GM12873 (cell line): ENCODE results near the gene MRTFB.

Experiments
- TF ChIP-seq, protein P1 (sequence below): IDR thresholded peaks from 2 replicates; pipeline ENCODE4 v1.5.1; 2012; ENCODE audit warnings: low read depth, mild to moderate bottlenecking, moderate library complexity, low read length, control low read depth; ENCODE audit not compliant: insufficient read depth; ENCODE audit errors: missing control alignments

MRTFB gene

DNA sequence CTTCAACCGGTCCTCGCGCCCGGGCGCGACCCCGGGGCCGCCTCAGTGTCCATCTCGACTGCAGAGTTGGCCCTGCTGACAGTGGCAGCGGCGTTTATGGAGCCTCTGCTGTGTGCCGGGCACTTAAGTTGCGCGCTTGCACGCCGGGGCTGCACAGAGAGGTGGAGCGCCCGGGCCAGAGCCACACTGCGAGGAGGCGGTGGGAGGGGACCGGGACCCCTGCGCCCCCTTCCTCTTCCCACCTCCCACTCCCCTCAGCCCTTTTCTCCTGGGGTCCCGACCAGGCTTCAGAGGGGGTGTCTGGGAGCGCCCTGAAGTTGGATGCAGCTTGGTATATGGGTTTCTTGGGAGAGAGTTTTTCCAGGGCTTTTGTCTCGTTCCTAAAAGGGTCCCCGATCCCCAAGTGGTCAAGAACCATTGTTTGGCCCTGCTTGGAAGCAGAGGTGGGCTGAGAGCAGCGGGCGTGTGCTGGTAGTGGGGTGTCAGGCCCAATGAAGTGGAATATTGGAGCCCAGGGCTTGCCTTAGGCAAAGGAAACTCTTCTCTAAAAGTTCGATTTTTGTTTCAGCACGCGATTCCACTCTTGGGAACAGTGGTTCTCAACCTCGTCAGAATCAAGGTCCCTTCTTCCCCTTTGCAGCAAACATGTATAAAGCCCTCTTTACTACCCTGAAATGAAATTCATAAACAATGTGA lies 605 bp downstream of the MRTFB start:
- TF ChIP-seq, protein P1, sequence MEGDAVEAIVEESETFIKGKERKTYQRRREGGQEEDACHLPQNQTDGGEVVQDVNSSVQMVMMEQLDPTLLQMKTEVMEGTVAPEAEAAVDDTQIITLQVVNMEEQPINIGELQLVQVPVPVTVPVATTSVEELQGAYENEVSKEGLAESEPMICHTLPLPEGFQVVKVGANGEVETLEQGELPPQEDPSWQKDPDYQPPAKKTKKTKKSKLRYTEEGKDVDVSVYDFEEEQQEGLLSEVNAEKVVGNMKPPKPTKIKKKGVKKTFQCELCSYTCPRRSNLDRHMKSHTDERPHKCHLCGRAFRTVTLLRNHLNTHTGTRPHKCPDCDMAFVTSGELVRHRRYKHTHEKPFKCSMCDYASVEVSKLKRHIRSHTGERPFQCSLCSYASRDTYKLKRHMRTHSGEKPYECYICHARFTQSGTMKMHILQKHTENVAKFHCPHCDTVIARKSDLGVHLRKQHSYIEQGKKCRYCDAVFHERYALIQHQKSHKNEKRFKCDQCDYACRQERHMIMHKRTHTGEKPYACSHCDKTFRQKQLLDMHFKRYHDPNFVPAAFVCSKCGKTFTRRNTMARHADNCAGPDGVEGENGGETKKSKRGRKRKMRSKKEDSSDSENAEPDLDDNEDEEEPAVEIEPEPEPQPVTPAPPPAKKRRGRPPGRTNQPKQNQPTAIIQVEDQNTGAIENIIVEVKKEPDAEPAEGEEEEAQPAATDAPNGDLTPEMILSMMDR = no peak

DNA sequence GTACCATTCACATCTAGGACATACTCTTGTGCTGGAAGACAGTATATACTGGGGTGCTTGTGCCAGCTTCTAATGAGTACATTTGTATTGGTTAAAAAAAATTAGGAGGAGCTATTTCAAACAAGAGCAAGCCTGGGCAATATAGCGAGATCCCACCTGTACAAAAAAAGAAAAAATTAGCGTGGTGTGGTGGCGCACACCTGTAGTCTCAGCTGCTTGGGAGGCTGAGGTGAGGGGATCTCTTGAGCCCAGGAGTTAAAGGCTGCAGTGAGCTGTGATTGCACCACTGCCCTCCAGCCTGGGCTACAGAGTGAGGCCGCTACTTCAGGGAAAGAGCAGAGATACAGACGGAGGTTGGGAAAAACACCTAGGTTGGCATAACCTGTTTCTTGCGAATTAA lies 1.2 kb downstream of the MRTFB start:
- TF ChIP-seq, protein P1 = no peak

- TF ChIP-seq, protein P1 = no peak
These were observed 3.4 kb downstream of the MRTFB start for GRCh38 chr16:14074544-14074943.

GRCh38 chr16:14077918-14078317 lies 6.8 kb downstream of the MRTFB start:
- TF ChIP-seq, protein P1 = no peak

GRCh38 chr16:14086477-14086876 lies 15.4 kb downstream of the MRTFB start:
- TF ChIP-seq, protein P1 = no peak

DNA sequence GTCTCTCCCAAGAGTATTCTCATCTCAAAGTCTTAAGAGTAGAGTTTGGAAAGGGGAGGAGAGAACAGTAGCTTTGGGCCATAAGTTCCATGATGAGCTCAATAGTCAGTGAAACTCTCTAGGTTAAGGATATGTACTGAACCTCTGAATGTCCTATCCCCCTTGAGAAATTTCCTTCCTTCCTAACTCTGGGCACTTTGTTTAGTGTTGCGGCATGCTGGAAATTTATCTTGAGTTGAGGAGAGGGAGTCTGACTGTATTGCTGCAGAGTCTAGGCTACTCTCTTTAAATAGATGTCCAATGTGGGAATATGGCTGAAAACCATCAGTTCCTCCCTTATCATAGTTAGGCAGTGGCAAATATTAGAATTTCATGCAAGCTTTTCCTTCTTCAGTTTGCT lies 16.1 kb downstream of the MRTFB start:
- TF ChIP-seq, protein P1 = no peak

- TF ChIP-seq, protein P1 = no peak
These were observed 16.6 kb downstream of the MRTFB start for GRCh38 chr16:14087590-14088154.
